Measurements from ENCODE around the gene SORBS2. TPM values are rescaled to one million over a fixed set of nuclear protein-coding genes. Genes with fewer than 3 reads are reported as not detected.

The SORBS2 gene
- total RNA-seq, 1 experiment from 2014 or later: 8.4 TPM

DNA sequence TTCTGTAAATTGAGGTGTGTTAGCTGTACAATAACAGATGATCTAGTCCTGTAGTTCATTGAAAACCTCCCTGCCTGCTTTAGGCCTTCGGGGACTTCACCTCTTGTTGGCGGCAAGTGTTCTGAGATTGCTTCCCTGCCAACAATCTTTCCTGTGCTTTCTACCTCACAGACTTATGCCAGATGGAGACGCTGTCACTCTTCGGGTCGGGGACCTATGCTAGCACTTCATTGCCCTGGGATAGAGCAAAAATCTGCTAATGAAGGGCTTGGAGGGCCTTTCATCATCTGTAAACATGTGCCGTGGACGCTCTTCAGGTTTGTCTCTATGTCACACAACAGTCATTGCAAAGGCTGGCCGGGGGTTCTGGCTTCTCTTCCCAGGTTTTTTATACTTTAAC is 272.0 kb downstream of the SORBS2 start:
- no peak for ATAC-seq
- Histone ChIP-seq H3K36me3 (ENCODE audit: control insufficient read depth, insufficient read depth, low read length) (no peaks in the 10 kb centered on the region), H3K27ac (ENCODE audit: low read length) (no peak overlapping the region), H3K27me3 (ENCODE audit: control insufficient read depth, insufficient read depth, low read length) (peaks cover 4% of the 10 kb centered on the region; the same call in 1 of the 2 replicates), H3K4me1 (ENCODE audit: control insufficient read depth, insufficient read depth, low read length) (no peaks in the 10 kb centered on the region), H3K9me3 (ENCODE audit: control insufficient read depth, insufficient read depth, low read depth, low read length) (no peaks in the 10 kb centered on the region), H3K4me3 (ENCODE audit: low read depth in 2 of 2, low read length in 2 of 2) (no peak overlapping the region)
- no peak for DNase-seq (ENCODE audit: low read depth, low spot score)
- ChIA-PET POLR2A (no interaction called here), CTCF (no interaction called here)
- TF ChIP-seq SIN3A (IDR thresholded peaks at IDR 0.05; ENCODE audit: borderline replicate concordance, insufficient read depth, low read depth, low read length): no peak
- TF ChIP-seq, protein P1, sequence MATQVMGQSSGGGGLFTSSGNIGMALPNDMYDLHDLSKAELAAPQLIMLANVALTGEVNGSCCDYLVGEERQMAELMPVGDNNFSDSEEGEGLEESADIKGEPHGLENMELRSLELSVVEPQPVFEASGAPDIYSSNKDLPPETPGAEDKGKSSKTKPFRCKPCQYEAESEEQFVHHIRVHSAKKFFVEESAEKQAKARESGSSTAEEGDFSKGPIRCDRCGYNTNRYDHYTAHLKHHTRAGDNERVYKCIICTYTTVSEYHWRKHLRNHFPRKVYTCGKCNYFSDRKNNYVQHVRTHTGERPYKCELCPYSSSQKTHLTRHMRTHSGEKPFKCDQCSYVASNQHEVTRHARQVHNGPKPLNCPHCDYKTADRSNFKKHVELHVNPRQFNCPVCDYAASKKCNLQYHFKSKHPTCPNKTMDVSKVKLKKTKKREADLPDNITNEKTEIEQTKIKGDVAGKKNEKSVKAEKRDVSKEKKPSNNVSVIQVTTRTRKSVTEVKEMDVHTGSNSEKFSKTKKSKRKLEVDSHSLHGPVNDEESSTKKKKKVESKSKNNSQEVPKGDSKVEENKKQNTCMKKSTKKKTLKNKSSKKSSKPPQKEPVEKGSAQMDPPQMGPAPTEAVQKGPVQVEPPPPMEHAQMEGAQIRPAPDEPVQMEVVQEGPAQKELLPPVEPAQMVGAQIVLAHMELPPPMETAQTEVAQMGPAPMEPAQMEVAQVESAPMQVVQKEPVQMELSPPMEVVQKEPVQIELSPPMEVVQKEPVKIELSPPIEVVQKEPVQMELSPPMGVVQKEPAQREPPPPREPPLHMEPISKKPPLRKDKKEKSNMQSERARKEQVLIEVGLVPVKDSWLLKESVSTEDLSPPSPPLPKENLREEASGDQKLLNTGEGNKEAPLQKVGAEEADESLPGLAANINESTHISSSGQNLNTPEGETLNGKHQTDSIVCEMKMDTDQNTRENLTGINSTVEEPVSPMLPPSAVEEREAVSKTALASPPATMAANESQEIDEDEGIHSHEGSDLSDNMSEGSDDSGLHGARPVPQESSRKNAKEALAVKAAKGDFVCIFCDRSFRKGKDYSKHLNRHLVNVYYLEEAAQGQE (IDR thresholded peaks at IDR 0.05; ENCODE audit: insufficient read depth in 1 of 2, low read depth in 2 of 2, low read length in 1 of 2): no peak
- TF ChIP-seq CTCF (IDR thresholded peaks at IDR 0.05): no peak
- TF ChIP-seq TCF7L2 (IDR thresholded peaks at IDR 0.05; ENCODE audit: low read depth, low read length): no peak
- TF ChIP-seq POLR2AphosphoS5 (IDR thresholded peaks at IDR 0.05; ENCODE audit: low read depth, low read length): no peak
- in situ Hi-C loops (cut with HindIII; ENCODE audit: low pct_unique_long_range_greater_than_20kb, low sequenced_read_pairs): no loop called here
- intact Hi-C loops (cut with micrococcal nuclease; ENCODE audit: unreplicated experiment): no loop called here
- no TSS peak for BruUV-seq (replicated peaks)

DNA sequence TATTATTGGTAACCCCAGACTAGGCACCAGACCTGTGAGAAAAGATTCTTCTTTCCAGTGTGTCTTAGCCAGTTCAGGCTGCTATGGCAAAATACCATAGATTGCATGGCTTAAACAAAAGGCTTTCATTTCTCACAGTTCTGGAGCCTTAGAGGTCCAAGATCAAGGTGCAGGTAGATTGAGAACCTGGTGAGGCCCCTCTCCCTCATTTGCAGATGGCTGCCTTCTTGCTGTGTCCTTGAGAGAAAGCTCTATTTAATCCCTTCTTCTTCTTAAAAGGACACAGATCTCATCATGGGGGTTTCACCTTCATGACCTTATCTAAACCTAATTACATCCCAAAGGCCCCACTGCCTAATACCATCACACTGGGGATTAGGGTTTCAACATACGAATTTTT is 273.2 kb downstream of the SORBS2 start:
- CTCF ChIA-PET: no interaction called here

More for the DNA sequence above, 273.2 kb downstream of the SORBS2 start:
- ATAC-seq: no peak
- no peak for DNase-seq (ENCODE audit: low read depth, low spot score)
- H3K4me1 ChIP-seq (ENCODE audit: control insufficient read depth, insufficient read depth, low read length): peaks cover 2% of the 10 kb centered on the region; the same call in 1 of the 2 replicates
- no peaks in the 10 kb centered on the region for H3K36me3 ChIP-seq (ENCODE audit: control insufficient read depth, insufficient read depth, low read length)
- in situ Hi-C loops (cut with HindIII; ENCODE audit: low pct_unique_long_range_greater_than_20kb, low sequenced_read_pairs): no loop called here
- TF ChIP-seq, protein P1 (IDR thresholded peaks at IDR 0.05; ENCODE audit: insufficient read depth in 1 of 2, low read depth in 2 of 2, low read length in 1 of 2): no peak
- no peak overlapping the region for H3K27ac ChIP-seq (ENCODE audit: low read length)
- peaks cover 12% of the 10 kb centered on the region for H3K27me3 ChIP-seq (ENCODE audit: control insufficient read depth, insufficient read depth, low read length)
- POLR2A ChIA-PET: no interaction called here
- no peaks in the 10 kb centered on the region for H3K9me3 ChIP-seq (ENCODE audit: control insufficient read depth, insufficient read depth, low read depth, low read length)
- intact Hi-C loops (cut with micrococcal nuclease; ENCODE audit: unreplicated experiment): no loop called here
- BruUV-seq (replicated peaks): no TSS peak
- no peak overlapping the region for H3K4me3 ChIP-seq (ENCODE audit: low read depth in 2 of 2, low read length in 2 of 2)
